Activated B cell treated with CpG ODN at 0.5 μM for 24 hours (primary cell): ENCODE measurements around the gene HAPLN3. TPM values are rescaled to one million over a fixed set of nuclear protein-coding genes. Genes with fewer than 3 reads are reported as not detected.

Source experiments
- ATAC-seq: fragments of 200-7000 bp; cut with Tn5 transposase; one replicate; pipeline ENCODE4 v1.10.0; 2021; ENCODE audit warnings: low read depth, mild to moderate bottlenecking, moderate library complexity
- CTCF ChIA-PET: fragments of 350-600 bp; sonication (Branson Sonifier 250); formaldehyde crosslinking; loops from one replicate; lab custom pipeline; 2021; ENCODE audit warnings: antibody characterized with exemption; lab: Charles Lee
- POLR2A ChIA-PET: fragments of 350-600 bp; sonication (Branson Sonifier 250); formaldehyde crosslinking; loops from one replicate; lab custom pipeline; 2021; ENCODE audit warnings: antibody characterized with exemption; lab: Charles Lee
- DNase-seq: peaks from one replicate; pipeline ENCODE4 v3.0.0; 2022
- H3K27ac Mint-ChIP-seq: one replicate; pipeline ENCODE4 v1.8.0; 2020; ENCODE audit warnings: mixed read lengths
- H3K27me3 Mint-ChIP-seq: one replicate; pipeline ENCODE4 v1.8.0; 2021; ENCODE audit warnings: mixed read lengths
- H3K36me3 Mint-ChIP-seq: one replicate; pipeline ENCODE4 v1.8.0; 2021; ENCODE audit warnings: low read depth, mixed read lengths
- H3K4me1 Mint-ChIP-seq: one replicate; pipeline ENCODE4 v1.8.0; 2021; ENCODE audit warnings: mixed read lengths
- H3K4me3 Mint-ChIP-seq: one replicate; pipeline ENCODE4 v1.8.0; 2020; ENCODE audit warnings: mild to moderate bottlenecking, mixed read lengths
- H3K9me3 Mint-ChIP-seq: one replicate; pipeline ENCODE4 v1.8.0; 2020; ENCODE audit warnings: mixed read lengths
- intact Hi-C: fragments of 100-400 bp; cut with micrococcal nuclease; formaldehyde crosslinking; loops from one replicate; pipeline ENCODE4 v1.15.1; 2024
- total RNA-seq: library from RNA; stranded (reverse); gene quantifications from 2 replicates; pipeline ENCODE4 v1.2.3, GENCODE V29; 2022
- TF ChIP-seq, protein P1 (sequence below): fragments of 200-600 bp; IDR thresholded peaks from one replicate; pipeline ENCODE4 v1.8.0; 2022; ENCODE audit warnings: antibody characterized with exemption, mild to moderate bottlenecking

The HAPLN3 gene
- total RNA-seq, 1 donor from 2014 or later = 9.1 TPM

DNA sequence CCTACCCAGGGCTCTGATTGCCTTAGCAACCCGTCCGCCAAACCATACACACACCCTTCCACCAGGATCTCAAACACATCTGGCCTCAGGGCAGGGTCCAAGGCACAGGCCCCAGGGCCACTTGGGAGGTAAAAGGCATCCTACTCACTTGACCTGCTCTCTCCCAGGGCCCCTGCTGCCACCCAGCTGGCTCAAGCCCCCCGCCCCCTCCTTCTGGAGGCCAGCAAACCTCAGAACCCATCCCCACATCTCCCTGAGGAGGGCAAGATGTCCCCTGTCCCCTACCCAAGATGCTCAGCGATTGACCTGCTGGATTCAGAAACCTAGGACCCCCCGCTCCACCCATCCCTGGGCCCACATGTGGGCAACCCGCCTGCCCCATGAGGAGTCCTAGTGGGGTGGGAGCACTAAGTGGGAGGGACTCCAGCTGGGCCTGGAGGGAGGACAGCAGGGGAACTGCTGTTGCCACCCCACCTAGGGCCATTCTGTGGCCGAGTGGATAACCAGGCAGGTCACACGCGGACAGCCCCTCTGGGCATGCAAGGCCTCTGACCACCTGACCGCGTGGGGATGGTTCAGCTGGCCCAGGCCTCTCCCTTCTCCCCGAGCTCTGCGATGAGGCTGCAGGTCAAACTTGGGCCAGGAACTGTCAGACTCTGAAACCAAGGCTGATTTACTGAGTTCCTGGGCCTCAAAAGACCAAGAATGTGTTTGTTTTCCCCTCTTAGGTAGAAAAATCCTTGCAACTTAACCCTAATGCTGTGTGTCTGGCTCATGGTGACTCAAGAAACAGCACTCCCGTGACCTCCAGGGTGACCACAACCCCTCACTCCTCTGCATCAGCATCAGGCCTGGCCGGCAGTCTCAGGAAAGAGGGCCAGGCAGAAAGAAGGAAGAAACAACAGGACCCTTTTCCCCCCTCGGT is 13.6 kb upstream of the HAPLN3 start:
- TF ChIP-seq, protein P1, sequence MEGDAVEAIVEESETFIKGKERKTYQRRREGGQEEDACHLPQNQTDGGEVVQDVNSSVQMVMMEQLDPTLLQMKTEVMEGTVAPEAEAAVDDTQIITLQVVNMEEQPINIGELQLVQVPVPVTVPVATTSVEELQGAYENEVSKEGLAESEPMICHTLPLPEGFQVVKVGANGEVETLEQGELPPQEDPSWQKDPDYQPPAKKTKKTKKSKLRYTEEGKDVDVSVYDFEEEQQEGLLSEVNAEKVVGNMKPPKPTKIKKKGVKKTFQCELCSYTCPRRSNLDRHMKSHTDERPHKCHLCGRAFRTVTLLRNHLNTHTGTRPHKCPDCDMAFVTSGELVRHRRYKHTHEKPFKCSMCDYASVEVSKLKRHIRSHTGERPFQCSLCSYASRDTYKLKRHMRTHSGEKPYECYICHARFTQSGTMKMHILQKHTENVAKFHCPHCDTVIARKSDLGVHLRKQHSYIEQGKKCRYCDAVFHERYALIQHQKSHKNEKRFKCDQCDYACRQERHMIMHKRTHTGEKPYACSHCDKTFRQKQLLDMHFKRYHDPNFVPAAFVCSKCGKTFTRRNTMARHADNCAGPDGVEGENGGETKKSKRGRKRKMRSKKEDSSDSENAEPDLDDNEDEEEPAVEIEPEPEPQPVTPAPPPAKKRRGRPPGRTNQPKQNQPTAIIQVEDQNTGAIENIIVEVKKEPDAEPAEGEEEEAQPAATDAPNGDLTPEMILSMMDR = no peak
- Mint-ChIP-seq H3K27me3 (no peaks in the 10 kb centered on the region), H3K36me3 (peaks cover 2% of the 10 kb centered on the region), H3K27ac (no peak overlapping the region), H3K4me1 (peaks cover 27% of the 10 kb centered on the region), H3K9me3 (no peaks in the 10 kb centered on the region), H3K4me3 (no peak overlapping the region)
- CTCF ChIA-PET = no interaction called here
- intact Hi-C loops = no loop called here
- no peak for DNase-seq
- no peak for ATAC-seq
- POLR2A ChIA-PET = no interaction called here

DNA sequence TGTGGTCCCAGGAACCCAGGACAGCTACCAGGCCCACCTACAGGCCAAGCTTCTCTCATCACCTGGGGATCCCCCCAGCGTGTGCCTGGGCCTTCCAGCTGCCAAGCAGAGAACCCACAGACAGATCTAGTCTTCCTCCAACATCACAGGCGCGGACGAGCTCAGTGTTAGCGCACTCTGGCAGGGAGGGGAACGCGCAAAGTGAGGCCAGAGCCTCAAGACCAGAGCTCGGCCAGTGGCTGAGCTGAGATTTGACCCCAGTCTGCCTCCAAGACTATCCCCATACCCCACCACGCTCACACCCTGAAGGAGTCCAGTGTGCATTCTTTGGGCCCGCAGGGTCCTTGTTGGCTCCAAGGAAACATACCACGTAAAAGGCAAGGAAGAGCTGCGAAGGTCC is 12.8 kb upstream of the HAPLN3 start:
- Mint-ChIP-seq H3K4me1 (peaks cover 22% of the 10 kb centered on the region), H3K4me3 (no peak overlapping the region), H3K9me3 (no peaks in the 10 kb centered on the region), H3K27ac (no peak overlapping the region), H3K27me3 (no peaks in the 10 kb centered on the region), H3K36me3 (no peaks in the 10 kb centered on the region)
- intact Hi-C loops = no loop called here
- ATAC-seq (no peak), DNase-seq (no peak)
- POLR2A ChIA-PET = no interaction called here
- TF ChIP-seq, protein P1 = no peak
- CTCF ChIA-PET = no interaction called here

DNA sequence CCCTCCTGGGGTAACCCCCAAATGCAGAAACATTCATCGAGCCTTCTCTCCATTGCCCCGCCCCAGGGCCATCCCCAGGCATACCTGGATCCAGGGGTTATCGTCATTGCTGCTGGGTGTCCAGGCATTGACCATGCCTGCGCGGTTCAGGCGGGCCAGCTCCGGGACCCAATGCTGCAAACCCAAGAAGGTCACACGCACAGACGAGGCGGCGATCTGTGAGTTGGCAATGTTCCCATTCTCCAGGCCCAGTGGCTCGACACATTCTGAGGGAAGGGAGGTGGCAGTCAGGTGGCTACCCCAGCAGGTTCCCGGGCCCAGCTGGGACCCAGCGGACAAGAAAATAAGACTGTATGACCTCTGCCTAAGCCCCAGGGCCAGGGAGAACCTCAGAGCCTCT is 11.8 kb upstream of the HAPLN3 start:
- DNase-seq (no peak), ATAC-seq (no peak)
- POLR2A ChIA-PET = no interaction called here
- no peak overlapping the region for H3K4me3 Mint-ChIP-seq
- CTCF ChIA-PET = no interaction called here
- no peaks in the 10 kb centered on the region for H3K27me3 Mint-ChIP-seq
- intact Hi-C loops = no loop called here
- TF ChIP-seq, protein P1 = no peak
- peaks cover 15% of the 10 kb centered on the region for H3K4me1 Mint-ChIP-seq
- no peak overlapping the region for H3K27ac Mint-ChIP-seq
- H3K36me3 Mint-ChIP-seq = no peaks in the 10 kb centered on the region
- H3K9me3 Mint-ChIP-seq = no peaks in the 10 kb centered on the region

DNA sequence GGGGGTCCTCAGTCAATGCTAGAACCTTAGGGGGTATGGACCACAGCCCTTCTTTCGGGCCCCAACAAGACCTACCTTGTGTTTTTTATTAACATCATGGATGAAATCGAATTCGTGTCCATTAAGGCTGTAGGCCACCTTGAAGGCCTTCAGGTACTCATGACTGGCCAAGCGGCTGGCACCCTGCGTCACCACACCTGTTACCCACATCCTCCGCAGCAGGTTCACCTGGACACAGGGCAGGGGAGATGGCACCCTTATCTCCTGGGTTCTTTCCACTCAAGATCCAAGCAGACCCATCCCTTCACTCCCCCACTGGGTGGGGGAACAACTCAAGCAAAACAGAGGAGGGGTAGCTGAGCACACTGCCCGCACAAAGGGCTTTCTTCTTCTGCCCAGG is 11.2 kb upstream of the HAPLN3 start:
- Mint-ChIP-seq H3K36me3 (no peaks in the 10 kb centered on the region), H3K4me1 (peaks cover 13% of the 10 kb centered on the region), H3K27ac (no peak overlapping the region), H3K4me3 (no peak overlapping the region), H3K9me3 (no peaks in the 10 kb centered on the region), H3K27me3 (no peaks in the 10 kb centered on the region)
- ATAC-seq (no peak), DNase-seq (no peak)
- ChIA-PET POLR2A (no interaction called here), CTCF (interaction anchor here (2.2 kb wide), 1 partner anchor 223 kb away, joined by 24 read pairs; no protein-coding TSS in a partner anchor)
- TF ChIP-seq, protein P1 = no peak
- intact Hi-C loops = no loop called here

DNA sequence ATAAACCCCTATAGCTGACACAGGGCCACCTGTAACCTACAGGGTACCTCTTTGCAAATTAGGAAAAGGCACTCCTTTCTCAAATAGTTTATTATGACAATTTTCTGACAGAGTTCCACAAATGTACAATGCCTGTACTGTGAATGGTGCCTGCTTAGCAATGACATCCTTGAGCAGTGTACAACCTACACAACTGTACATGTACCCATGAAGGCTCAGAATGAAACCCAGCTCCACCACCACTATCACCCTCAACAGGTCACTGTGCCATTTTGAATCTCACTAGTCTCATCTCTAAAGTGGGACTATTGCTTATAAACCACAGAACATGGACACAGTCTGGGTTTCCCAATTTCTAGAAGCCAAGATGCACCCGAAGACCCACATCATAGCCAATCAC is 10.8 kb upstream of the HAPLN3 start:
- Mint-ChIP-seq H3K36me3 (no peaks in the 10 kb centered on the region), H3K4me3 (no peak overlapping the region), H3K4me1 (peaks cover 13% of the 10 kb centered on the region), H3K27me3 (no peaks in the 10 kb centered on the region), H3K9me3 (no peaks in the 10 kb centered on the region), H3K27ac (no peak overlapping the region)
- TF ChIP-seq, protein P1 = no peak
- ChIA-PET CTCF (interaction anchor here (1.3 to 2.2 kb wide), 5 partner anchors 9 to 286 kb away, joined by 3 to 24 read pairs (median 5); no protein-coding TSS in a partner anchor), POLR2A (no interaction called here)
- DNase-seq (no peak), ATAC-seq (no peak)
- intact Hi-C loops = no loop called here
